Fibroblast of upper back skin (primary cell): ENCODE results near the gene REELD1.

Source experiments
- DNase-seq: peaks from one replicate; pipeline ENCODE4 v3.0.0-alpha.2; 2013

REELD1 gene

DNA sequence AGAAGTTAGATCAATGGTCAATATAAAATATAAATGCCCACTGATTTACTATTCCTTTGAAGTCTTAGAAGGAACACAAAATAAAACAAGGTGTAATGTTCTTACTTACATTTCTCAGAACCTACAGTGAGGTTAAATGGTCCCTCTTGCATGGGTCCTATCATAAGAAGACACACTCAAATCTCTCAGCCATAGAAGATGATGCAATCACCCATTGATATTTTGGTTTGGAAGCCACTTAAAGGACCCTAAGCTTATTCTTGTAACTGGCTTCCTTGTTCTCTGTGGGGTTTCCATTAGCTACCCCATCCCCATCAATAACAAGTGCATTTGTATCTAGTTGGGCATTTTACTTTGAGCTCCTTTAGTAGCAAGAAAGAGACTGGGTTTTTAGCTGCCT lies 15.1 kb downstream of the REELD1 start:
- DNase-seq, result no peak

DNA sequence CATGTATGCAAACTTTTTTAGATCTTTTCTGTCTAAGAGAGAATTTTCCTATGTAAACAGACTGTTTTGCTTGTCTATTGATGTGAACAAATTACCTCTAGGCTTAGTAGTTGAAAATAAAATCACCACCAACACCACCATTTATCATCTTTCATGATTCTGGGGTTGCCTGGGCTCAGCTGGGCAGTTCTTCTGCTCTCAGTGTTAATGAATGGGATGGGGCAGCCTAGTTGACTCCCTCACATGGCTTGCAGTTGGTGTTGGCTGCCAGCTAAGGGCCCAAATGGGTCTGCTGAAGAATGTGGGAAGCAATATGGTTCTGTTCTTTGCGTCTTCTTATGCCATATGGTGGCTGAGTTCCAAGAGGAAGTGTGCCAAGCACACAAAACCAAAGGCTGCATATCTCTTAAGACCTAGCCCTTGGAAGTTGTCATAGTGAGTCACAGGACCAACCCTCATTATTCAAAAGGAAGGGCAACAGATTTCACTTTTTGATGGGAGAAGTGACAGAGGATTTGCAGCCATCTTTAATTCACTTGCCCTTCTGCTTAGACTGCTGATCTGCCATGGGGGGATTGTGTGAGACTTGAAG lies 17.9 kb downstream of the REELD1 start:
- DNase-seq, result no peak

DNA sequence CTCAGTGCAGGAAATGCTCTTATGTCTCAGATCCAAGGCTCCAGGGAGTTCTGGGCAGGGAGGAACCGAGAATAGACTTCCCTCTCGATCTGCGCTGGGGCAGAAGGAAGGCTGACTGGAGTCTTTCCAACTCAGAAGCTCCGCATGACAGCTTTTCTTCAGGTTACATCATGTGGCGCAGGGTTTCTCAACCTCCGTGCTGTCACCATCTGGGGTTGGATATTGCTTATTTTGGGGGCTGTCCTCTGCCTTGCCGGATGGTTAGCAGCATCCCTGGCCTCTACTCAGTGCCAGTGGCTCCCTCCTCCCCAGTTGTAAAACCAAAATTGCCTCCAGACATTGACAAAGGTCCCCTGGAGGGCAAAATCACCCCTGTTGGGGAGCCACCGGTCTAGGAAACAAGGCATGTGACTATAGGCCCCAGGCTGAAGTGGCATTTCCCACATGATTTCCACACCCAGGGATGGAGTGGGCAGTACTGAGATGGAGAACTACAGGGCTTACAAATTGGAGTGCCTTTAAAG lies 21.4 kb downstream of the REELD1 start:
- DNase-seq, result peak; percentile 18

DNA sequence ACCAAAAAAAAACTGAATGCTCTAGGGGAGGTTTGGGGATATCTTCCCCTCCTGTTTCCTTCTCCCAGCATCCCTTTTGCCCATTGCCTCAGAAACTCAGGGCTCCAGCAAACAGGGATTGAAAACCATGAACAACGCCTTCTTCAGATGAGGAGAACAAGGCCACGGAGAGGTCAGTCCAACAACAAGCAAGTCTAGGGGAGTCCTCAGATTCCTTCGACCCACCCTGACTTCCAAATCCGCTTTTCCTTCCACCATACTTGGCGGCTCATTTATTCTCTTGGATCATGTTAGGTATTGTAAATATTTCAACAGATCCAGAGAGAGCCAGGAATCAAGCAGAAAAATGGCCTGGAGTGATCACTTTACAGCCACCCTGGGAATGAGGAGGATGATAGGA lies 21.9 kb downstream of the REELD1 start:
- DNase-seq, result no peak

DNA sequence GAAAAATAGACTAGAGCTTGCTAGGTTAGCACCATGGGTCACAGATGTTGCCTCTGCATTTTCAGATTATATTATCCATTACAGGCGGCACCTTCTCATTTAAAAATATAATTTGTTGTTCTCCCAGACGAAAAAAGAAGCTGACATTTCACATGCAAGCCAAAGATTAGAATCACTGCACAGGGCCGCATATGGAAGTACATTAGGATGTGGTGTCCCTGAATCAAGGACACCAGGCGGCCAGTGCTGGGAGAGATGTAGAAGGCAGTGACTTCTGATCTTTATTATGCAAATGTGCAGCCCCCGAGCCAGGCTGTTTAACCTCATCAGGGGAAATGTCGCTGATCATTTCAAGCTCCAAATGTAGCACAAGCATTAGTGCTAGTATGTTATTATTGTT lies 22.8 kb downstream of the REELD1 start:
- no peak for DNase-seq

DNA sequence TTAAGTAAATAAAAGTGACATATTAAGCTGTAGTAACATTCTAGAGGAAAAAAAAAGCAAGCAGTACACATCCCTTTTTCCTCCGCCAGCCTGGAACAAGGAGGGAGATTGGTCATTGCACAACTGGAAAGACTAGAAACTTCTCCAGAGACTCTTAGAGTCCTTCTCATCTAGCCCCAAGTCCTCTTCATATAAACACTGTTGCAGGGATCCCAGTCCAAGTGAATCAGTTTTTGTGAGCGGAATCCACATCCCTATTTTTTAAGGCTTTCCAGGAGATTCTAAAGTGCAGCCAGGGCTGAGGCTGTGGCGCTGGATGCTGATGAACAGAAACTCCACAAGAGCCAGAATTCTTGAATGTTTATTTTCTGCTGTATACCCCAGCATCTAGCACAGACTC lies 23.8 kb downstream of the REELD1 start:
- DNase-seq, result no peak

DNA sequence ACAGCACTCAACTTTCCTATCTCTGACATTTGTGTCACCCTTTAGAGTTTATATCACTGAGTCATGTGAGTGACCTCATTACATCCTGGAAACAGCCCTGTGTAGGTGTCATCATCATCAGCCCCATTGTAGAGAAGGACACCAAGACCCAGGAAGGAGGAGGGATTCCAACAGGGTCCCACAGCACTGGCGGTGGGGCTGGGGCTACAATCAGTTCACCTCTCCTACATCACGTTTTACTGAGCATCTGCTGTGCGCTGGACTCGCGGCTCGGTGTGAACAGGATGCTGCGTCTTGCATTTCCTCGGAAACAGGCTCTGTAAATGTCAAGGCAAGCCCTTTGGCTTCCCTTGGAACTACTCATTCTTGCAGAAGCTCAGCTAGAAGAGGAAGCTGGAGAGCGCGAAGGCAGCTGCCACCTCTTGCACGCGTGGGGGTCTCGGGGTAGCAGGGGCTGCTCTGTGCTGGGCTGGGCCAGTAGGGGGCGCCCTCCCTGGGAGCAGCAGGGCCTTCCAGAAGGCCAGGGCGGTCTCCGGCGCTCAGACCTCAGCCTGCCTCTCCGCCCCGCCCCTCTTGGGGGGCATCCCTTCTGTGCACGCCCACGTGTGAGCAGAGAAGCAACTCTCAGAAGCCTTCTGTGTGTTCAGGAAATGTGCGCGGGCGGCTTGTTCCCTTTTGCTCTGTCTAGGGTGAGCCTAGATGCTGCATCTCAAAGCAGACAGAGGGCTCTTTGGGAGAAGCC lies 29.0 kb downstream of the REELD1 start:
- DNase-seq, result no peak

DNA sequence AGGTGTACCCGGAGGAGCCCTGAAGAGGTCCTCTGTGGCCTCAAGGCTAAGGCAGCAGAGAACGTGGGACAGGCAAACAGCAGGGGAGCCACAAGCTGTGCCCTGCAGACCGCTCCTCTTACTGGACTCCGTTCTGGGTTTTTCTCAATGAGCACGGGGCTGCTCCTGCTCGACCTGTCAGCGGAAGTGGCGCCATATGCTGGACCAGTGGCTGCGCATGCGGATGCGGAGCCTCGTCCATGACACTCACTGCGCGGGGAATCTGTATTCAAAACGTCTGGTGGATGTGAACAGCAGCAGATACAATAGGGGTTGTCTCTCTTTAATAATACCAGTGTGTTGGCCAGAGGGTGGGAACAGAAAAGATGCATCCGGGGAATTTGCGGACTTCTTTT lies 29.5 kb downstream of the REELD1 start:
- DNase-seq, result no peak

DNA sequence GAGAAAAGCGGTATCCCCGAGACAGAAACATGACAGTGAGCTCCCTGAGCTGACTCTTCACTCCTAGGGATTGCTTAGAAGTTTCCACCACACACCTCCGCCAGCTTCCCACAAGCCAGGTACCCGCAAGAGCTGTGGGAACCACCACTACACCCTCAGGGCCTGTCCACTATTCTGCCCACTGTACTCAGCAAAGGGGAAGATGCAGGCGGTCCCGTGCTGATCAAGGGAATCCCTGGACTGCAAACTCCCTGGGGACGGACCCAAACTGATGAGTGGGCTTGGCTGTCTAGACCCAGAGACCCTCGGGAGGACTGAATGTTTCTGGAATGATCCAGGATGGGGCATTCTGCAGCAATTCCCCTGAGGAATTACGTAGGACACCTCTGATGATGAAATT lies 30.2 kb downstream of the REELD1 start:
- DNase-seq, result no peak

DNA sequence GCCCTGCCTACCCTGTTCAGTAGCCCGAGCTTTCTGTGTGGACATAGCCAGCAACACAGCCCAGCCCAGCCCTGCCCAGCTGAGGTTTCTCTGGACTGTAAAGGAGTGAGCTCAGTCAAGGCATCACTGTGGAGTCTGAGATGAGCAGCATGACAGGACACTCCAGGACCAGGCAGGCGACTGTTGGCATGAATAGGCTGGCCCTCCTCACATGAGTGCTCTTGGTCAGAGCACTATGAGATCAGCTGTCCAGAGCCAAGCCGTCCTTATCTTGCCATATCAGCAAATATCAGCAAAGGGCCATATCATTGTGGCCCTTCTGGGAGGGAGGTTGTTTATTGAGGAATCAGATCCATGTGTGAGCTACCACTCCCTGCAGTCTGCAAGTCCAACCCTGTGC lies 30.9 kb downstream of the REELD1 start:
- no peak for DNase-seq

DNA sequence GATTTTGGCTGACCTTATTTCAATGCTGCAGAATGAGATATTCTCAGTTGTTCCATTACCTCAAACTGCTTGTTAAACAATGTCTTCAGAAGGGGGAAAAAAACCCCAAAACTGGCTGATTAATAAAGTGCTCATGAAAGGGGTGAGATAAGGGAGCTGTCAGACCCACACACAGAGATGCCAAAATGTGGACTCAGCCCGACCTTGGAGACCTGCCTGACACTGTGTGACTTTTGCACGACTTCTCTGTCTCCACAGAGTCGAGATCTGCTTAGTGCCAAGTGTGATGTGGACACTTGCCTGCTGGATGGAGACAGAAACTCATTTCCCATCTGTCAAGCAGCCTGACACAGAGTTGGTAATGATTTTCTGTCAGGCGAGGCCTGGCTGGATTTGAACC lies 31.5 kb downstream of the REELD1 start:
- no peak for DNase-seq

DNA sequence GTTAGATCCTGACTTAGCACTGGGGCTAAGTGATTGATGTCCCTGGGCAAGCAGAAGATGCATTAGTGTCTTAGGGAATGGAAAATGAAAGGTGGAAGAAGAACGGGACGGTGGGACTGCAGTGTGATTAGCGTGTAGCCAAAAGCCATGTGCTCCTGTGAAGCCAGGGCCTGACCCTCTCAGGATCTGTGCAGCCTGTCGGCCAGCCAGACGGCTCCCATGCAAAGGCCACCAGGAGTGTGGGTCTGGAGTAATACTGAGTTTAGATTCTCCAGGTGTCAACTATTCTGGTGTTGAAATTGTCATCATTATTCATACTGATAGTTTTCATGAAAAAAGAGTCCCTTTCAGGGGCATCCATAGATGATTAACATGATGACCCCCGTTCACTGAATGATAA lies 32.0 kb downstream of the REELD1 start:
- no peak for DNase-seq

DNA sequence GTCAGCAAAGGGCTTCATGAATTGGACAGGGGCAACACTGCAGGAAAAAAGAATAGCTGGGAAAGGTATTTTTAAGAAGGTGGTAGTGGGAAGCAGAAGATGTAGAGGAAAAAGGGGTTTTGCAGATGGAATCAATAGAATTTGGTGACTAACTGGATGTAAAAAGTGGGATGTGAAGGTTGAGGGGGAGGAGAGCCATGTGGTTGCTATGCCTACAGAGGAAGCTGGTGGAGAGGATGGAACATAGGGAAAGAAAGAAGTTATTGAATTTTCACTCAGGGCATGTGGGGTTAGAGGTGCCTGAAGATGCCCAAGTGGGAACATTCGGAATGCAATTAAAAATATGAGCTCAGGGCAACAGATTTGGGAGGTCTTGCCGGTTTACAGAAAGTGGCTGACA lies 33.0 kb downstream of the REELD1 start:
- peak; percentile 35 for DNase-seq

DNA sequence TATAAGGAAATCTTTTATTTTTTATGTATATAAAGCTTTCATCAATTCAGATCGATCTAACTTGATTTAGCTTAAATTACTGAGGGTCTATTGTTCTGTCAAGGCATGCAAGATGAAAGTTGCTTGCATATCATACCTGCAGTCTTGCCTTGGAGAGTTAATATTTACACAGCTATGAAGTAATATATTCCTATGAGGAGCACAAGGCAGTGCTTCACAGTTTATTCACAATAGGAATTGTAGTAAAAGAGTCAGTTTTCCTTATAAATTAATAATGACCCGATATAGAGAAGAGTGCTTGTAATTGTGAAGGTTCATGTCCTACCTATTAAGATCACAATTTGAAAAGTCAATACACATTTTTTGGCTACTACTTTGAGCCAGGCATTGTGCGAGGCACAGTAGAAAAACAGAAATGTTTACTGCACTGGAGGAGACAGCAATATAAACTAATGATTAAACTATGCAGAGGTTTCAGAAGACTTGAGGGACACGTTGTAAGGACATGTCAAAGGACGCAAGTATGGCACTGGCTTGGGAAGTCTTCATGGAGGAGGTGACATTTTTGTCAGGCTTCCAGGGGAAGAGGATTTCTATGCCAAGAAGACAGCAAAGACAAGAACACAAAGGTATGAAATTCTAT lies 38.8 kb downstream of the REELD1 start:
- no peak for DNase-seq

DNA sequence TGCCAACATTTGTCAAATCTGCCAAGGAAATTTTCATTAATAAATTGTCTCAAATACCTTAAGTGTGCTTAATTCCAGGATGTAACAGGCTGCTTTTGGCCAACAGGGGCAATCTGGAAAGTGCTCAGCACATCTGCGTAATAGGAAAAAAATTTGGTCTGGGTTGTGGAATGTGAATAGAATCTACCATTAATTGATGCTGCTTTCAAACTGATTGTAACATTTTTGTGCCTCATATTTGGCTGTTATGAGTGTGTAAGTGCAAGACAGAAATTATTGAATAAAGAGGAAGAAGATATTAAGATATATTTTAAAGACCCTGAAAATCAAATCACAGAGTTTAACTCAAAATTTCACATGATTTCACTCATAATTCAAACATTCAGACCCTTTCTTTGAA lies 41.1 kb downstream of the REELD1 start:
- DNase-seq, result peak; percentile 83

DNA sequence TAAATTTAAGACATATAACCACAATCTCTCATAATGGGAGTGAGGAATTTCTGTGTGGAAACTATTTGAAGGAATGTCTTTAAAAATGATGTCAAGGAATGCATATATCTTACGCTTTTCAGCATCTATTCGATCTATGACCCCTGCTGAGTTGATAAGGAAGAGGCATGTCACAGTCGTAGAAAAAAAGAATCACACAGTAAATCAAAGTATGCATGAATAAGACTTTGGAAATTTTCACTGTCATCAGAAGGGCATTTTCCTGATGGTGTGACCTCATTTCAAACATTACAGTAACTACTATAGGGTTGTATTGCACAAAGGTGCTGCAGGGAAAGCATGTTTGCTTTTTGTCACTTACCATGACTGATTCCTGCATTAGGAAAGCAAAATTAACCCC lies 41.5 kb downstream of the REELD1 start:
- peak; percentile 96 for DNase-seq

DNA sequence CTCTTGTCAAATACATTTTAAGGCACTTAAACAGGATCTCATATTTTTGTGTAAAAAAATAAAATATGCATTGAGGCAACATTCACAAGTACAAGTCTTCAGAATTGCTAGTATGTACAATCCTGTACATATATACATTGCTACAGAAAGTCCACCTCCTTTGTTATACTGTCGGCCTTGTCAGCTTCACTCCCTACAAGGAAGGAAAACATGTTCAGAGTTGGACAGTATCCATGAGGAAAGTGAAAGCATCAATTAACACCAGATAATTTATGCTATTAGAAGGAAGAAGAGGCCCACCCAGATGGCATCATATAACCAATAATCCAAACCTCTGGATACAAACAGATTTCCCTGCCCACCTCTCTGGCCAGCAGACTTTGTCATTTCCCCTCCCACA lies 42.0 kb downstream of the REELD1 start:
- DNase-seq, result no peak

DNA sequence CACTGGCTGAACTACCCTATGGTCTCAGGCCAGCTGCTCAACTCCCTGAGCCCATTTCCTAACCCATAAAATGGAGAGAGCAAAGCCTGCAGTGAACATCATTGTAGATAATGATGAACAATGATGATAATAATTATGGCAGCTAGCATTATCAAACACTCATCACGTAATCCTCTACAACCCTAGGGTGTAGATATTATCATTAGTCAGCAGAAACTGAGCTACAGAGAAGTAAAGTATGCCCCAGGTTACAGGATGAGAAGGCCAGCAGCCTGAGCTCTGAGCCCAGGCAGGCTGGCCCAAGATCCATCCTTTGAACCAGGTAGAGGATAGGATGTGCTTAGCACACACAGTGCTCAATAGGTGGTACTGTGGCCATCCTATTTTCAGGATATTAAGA lies 43.2 kb downstream of the REELD1 start:
- DNase-seq, result no peak

DNA sequence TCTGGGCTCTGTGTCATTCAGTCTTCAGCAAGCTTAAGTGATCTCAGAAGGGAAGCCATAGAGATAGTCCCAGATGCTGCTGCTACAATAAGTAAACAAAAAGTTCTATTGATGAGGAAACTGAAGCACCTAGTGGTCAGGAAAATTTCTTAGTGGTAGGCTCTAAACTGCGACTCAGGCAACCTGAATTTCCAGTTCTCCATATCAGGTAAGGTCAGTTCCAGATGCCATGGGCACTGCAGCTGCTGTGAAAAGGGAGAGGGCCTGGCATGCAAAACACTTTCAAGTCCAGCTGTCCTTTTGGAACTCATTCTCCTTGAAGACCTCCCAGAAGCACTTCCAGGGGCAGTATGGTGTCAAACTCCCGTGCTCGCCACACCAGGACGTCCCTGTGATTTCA lies 46.2 kb downstream of the REELD1 start:
- DNase-seq, result no peak

DNA sequence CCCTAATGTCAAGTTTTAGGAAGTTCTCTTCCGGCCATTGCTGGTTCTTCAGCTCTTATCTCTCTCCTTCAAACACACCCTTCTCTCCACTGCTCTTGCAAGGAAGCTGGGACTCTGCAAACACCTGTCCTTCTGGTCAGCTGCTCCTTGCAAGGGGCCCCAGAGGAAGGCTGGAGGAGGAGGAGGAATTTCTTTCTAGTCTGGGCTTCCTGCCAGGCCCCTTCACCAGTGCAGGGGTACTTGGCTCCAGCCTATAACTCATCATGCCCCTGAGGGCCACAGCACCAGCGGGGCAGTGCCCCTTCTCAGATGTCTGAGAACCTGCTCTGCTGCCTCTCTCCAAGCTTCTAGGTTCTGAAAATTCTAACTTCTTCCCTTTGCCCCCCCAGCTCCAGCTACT lies 46.7 kb downstream of the REELD1 start:
- DNase-seq, result no peak

DNA sequence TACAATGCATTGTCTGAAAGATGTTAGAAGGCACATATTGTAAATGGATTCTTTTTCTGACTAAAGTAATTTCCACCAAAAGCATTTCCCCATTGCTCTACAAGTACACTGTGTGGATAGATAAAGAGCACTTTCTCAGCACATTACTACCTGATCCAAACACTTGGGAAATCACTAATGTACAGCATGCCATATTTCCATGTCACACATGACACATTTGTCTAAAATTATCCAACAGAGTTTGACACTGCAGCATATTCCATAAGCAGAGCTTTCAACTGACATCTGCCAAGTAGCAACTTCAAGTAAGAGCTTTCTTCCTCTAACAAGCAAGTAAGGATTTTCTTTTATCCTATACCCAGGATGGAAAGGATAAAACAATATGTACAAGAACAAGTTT lies 49.5 kb downstream of the REELD1 start:
- no peak for DNase-seq

DNA sequence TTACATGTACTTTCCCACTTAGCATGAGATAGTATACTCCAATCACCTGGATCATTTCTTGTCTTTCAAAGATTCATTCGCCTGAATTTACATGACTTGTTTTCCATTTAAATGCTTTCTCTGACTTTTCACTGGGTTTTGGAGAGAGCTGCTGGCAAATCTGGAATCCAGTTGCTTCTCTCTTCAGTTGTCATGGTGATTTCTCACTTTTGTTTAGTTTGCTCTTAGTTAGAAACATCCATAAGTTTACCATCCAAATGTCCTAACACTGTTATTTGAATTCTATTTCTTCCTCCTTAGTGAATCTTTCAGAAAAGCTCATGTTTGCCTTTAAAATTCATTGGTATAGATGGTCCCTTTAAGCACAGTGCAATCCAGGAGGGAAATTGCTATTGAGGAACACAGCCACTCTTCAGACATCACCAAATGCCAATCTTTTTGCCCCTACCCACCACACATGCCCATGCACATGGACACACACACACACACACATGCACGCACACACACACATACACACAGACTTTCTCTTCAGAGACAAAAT lies 51.7 kb downstream of the REELD1 start:
- no peak for DNase-seq

DNA sequence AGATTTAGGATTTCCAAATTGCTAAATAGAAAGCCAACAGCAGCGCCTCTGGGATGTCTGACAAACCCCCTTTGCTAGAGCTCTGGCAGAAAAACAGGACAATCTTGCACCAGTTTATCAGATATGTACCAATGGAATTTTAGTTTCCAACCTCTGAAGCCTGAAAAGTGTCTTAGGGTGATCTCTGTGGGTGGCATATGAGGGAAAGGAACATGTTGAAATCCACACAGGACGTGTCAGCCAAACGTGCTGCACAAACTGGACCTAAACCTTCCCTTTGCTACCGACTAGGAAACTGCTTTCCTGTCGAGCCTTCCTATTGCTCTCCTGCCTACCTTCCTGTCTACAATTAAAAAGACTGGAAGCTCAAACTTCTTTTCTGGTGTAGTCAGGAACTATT lies 53.5 kb downstream of the REELD1 start:
- DNase-seq, result no peak

DNA sequence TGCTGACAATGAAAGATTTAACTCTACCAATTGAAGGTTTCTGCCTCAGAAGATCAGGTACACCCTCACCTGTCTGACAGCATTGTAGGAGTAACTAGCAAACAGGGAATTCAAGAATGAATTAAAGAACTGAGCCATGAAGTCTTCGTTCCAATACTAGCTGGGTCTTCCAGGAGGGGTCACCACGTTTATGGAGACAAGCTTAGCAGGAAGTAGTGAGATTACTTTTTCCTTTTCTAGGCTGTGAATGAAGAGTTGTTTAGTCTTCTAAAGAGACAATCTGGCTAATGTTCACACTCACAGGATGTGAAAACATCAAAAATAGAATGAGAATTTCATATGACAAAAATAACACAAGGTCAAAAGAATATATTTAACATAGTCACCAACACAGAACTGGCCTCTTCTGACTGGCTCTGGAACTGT lies 54.9 kb downstream of the REELD1 start:
- no peak for DNase-seq
